ACHN (cell line): Measurements from ENCODE around the gene COL26A1.
"Not testable (repeated sequence)": the region's sequence is repeated elsewhere in the genome, so short reads cannot be mapped to it uniquely, and the experiment has no call there.

Source experiments
- DNase-seq: peaks from one replicate; pipeline ENCODE4 v3.0.0-alpha.2; 2015
- in situ Hi-C: cut with HindIII; loops from 2 replicates; pipeline ENCODE4 v1.10.0; 2017; ENCODE audit warnings: low sequenced_read_pairs, low pct_ligation_motif_present, low pct_unique_long_range_greater_than_20kb

Gene COL26A1

DNA sequence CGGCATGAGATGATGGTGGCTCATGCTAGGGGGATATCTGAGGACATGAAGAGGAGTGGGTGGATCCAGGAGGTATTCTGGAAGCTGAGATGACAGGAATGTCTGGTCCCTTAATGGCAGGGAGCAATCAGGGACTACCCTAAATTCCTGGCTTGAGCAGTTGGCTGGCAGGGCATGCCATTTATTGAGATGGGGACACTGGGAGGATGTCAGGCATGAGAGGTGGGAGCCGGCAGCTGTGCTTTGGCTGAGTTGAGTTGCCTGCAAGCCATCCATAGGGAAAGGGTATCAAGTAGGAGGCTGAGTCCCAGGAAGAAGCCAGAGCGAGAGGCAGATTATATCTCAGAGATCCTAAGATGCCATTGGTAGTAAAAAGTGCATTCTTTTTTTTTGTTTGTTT, 69.6 kb downstream of the COL26A1 start:
- in situ Hi-C loops: no loop called here
- DNase-seq: no peak

DNA sequence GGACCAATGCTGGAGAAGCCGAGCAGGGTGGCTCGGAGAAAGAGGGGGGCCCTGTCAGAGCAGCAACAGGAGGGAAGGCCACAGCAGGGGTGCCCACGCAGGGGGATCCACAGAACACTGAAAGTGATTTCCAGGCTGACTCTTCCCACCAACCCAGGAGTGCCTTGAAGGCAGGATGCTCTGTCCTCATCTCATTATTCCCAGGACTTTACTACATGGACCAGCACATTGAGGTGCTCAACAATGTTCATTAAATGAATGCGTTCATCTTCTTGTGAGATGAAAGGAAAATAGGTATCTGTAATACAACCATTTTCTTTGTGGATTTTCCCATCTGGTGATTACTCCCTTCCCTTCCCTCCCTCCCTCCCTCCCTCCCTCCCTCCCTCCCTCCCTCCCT, 71.0 kb downstream of the COL26A1 start:
- in situ Hi-C loops: no loop called here
- DNase-seq: no peak

DNA sequence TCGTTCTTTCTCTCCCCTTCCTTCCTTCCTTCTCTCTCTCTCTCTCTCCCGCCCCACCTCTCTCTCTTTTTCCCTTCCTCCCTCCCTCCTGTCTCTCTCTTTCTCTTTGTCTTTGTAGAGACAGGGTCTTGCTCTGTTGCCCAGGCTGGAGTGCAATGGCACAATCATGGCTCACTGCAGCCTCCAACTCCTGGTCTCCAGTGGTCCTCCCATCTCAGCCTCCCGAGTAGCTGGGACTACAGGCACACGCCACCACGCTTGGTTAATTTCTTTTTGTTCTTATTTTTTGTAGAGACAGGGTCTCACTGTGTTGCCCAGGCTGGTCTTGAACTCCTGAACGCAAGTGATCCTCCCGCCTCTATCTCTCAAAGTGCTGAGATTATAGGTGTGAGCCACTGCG, 71.5 kb downstream of the COL26A1 start:
- in situ Hi-C loops, DNase-seq: not testable (repeated sequence)

DNA sequence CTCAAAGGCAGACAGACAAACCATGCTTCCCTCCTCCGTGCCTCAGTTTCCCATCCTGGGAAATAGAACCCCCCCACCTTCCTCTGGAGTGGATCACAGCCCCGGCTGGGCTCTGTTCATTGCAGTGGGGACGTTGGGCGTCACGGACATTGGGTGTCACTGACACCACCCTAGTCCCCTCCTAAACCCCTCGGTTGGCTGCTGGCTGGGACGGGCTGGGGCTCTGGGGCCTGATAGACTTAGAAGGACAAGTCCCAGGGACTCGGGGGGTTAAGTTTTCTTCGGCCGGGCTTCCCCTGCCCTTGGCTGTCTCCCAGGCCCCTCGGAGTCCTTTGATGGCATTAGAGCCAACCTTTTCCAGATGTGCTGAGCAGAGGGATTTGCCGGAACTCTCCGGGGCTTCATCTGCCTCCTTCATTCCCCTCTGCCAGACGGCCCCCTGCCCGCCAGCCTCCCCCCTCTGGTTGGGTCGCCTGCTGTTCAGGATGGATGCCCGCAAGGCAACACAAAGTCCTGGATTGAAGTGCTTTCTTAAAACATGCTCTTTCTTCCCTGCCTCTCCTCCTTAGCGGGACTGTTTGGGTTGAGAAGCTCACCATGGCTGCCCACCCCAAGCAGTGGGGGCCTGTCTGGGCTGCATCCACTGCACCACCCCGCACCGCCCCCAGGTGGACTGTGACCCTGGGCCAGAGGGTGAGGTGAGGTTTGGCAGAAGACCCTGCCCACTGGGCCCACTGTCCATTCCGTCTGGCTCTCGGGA, 73.0 kb downstream of the COL26A1 start:
- no peak for DNase-seq
- in situ Hi-C loops: no loop called here

DNA sequence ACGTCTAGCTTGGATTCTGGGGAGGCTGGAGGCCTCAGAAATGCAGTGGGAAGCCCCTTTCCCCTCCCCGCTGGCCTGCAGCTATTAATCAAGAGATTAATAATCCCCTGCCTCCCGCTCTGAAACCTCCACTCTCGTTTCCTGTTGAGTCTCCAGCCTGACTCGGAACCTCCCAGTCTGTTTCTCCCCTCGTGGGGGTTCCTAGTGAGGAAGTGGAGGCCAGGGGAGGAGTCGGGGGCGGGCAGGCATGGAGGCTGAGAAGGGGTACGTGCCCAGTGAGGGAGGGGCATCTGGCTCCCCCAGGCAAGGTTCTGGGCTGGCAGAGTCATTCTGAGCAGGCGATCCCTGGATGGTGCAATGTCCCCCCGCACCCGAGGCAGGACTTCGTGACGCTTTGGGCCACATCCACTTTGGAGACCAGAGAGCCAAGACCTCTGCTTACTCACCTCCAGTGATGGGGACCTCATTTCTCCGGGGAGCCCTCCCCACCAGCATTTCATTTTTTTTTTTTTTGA, 73.6 kb downstream of the COL26A1 start:
- no peak for DNase-seq

DNA sequence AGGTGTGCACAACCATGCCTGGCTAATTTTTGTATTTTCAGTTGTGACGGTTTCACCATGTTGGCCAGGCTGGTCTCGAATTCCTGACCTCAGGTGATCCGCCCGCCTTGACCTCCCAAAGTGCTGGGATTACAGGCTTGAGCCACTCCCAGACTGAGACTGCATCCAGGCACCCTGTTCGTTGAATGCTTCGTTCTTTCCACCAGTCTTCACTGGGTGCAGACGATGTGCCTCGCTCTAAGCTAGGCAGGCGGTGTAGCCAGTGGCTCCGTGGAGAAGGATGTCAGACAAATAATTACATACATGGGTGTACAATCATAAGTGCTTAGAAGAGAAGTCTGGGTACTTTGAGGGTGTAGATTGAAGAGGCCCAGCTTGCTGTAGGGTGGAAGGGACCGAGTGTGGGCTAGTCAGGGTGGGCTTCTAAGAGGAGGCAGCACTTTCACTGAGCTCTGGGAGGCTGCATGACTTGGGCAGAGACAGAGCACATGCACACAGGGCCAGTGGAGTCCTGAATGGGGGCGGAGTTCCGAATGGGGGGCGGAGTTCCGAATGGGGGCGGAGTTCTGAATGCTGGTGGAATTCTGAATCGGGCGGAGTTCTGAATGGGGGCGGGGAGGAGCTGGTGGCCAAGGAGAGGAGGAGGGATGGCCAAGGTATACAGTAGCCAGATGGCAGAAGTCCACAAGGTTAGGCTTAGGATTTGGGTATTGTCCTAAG, 74.3 kb downstream of the COL26A1 start:
- no peak for DNase-seq
- in situ Hi-C loops: no loop called here

More for the DNA sequence above, 73.6 kb downstream of the COL26A1 start:
- in situ Hi-C loops: no loop called here

DNA sequence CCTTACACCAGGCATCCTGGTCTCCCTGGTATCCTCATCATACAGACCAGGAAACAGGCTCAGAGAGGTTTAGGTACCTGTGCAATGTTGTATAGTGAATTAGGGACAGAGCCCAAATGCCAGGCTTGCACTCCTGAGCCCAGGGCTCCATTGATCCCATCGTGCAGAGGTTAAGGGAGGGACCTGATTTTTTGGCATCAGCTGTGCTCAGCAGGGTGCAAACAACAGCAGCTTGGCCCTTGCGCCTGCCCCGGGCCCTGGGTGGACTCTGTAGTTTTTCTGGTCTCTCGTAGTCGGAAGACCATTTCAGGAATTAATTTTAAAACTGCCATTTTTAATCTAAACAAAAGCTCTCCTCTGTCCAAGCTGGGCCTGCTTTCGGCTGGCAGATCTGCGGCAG, 79.2 kb downstream of the COL26A1 start:
- no peak for DNase-seq
- in situ Hi-C loops: no loop called here

DNA sequence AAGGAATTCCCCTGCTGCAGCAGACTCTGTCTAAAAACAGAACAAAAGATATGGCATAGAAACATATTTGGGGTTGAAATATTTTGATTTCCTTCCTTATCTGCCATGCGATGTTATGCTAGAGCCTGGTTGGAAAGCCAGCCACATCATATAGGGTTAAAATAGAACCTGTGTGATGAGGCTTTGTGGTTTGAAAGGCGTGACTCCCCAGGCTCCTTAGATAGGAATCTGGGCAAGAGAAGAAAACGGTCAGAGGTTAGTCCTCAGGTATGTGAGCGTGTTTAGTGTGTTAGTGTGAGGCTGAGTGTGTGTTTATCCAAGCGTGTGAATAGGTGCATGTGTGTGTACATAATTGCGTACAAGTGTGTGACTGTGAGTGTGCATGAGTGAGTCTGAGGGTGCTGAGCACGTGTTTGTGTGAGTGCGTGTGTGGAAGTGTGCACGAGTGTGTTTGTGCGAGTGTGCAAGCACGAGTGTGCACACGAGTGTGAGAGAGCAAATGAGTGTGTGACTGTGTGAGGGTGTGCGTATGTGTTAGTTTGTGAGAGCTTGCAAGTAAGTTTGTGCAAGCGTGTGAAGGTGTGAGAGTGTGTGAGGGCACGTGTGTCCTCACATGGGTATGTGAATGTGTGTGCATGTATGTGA, 79.9 kb downstream of the COL26A1 start:
- in situ Hi-C loops: no loop called here
- DNase-seq: peak; percentile 38

DNA sequence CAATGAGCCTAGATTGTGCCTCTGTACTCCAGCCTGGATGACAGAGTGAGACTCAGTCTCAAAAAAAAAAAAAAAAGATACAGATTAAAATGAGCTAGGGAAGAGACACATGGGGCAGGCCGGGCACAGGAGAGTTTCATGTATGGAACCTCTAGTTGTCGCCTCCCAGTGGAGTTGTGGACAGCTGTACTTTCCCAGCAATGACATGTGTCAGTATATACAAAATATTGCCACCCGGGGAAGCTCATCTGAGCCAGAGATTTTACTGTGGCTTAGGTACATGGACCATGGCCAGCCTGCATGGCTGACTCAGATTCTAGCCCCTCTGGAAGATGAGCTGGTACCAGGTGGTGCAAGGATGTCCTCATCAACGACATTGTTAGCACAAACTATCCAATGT, 87.4 kb downstream of the COL26A1 start:
- in situ Hi-C loops: no loop called here
- no peak for DNase-seq

DNA sequence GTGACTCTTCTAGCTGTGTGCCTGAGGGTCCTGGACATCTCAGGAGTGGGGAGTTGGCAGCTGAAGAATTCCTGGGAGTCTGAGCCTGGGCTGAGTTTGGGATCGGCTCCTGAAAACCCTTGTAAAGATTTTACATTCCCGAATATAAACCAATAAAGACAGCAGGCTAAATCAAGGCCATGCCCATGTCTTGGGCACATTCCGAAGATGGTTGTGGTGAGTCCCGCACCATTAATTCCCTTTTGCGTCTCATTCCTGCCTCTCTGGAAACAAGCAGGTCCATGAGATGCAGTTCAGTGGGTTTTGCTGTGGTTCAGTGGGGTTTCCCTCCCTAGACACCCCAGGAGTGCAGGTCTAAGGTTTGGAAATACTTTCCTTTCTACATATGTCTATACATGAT, 90.9 kb downstream of the COL26A1 start:
- peak; percentile 98 for DNase-seq
- in situ Hi-C loops: no loop called here

DNA sequence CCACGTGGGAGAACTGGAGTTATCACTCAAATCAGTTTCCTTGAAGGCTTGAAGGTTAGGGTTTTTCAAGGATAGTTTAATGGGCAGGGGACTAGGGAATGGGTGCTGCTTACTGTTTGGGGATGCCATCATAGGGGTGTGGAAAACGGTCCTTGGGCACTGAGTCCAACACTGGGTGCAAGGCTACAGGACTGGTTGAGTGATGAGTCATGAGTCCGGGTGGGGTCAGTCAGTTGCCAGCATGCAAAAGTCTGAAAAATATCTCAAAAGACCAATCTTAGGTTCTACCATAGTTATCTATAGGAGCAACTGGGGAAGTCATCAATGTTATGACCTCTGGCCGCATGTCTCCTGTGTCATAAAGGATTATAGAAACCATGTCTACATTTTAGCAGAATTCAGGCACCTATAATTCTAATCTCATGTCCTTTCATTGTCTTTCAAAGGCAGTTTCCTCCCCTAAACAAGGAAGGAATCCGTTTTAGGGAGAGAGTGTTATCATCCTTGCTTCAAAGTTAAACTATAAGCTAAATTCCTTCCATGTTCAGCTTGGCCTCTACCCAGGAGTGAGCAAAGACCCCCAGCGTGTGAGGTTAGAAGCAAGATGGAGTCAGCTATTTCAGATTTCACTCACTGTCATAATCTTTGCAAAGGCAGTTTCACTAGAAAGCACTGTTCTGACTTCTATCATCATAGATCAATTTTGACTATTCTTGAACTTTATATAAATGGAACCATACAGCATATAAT, 94.5 kb downstream of the COL26A1 start:
- DNase-seq: peak; percentile 28
- in situ Hi-C loops: no loop called here

DNA sequence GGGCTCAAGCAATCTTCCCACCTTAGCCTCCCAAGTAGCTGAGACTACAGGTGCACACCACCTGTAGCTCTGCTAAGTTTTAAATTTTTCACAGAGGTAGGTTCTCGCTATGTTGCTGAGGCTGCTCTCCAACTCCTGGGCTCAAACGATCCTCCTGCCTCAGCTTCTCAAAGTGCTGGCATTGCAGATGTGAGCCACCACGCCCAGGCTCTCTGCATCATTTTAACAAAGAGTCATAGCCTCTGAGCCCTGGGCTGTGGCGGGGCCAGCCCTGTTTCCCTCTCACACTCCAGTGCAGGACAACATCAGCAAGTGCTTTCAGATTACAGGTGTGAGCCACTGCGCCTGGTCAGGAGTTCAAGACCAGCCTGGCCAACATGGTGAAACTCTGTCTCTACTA, 102.5 kb downstream of the COL26A1 start:
- in situ Hi-C loops: no loop called here
- no peak for DNase-seq

DNA sequence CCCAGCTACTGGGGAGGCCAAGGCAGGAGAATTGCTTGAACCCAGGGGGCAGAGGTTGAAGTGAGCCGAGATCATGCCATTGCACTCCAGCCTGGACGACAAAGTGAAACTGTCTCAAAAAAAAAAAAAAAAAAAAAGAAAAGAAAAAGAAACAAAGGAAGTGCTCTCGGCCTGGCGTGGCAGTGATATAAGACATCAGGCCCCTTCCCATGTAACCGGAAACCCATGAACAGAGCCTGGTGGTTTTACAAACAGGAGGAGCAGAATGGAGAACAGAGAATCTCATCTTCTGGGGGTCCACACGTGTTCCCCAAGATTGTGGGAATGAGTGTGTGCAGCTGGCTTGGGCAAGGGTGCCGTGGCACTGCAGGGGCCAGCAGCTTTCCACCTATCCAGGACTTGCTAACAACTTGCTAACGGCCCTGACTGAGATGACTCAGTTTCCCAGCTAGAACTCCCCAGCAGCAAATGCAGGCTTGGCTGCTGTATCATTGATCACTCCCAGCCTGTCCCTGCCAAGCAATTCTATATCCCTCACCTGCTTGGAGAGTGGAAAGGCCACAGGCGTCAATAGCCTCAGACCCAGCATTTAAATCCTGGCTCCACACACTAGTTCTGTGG, 103.0 kb downstream of the COL26A1 start:
- no peak for DNase-seq
- in situ Hi-C loops: no loop called here

DNA sequence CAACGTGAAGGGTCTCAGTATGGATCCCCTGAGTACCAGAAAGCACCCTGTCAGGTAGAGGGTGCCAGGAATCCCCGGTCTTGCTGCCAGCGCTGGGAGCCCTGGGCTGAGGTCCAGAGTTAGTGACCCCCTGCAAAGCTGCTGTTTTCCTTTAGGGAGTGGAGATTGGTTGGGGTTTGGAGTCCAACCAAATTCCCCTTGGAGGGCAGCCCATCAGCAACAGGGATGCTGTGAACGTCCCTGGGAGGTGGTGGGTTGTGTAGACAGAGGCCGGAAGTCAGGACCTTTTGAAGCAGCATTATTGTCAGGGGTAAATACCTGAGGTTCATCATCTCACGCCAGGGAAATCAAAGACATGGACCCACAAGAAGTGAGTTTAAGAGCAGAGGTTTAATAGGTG, 104.2 kb downstream of the COL26A1 start:
- in situ Hi-C loops: no loop called here
- peak; percentile 33 for DNase-seq

DNA sequence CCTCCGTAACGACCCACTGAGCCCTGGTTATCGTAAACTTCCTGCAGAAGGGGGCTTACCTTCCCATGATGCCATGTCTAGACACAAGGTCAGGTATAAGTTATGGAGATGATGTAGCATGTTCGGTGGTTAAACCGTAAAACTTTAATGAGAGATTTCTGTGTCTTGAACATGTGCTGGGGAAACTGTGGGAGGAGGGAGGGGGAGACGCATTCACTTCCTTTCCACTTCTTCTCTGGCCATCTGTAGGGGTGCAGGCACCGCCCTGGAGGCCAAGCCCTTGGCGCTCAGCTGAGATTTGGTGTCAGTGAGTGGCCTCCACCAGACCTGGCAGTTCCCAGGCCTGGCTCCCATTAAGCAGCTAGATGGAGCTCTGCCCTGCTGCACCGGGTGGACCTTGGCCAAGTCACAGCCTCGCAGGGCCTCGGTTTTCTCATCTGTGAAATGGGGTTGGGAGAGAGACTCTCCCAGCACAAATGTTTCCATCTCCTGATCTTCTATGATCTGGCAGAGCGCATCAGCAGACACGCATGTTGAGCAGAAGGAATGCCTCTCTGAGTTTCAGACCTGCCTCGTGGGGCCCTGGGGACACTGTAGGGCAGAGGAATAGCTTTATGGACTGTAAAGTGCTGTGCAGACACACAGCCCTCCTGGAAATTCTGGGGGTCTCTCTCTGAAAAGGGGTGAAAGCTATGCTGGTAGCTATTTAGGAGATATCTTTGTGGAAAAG, 106.0 kb downstream of the COL26A1 start:
- DNase-seq: peak; percentile 40
- in situ Hi-C loops: no loop called here

DNA sequence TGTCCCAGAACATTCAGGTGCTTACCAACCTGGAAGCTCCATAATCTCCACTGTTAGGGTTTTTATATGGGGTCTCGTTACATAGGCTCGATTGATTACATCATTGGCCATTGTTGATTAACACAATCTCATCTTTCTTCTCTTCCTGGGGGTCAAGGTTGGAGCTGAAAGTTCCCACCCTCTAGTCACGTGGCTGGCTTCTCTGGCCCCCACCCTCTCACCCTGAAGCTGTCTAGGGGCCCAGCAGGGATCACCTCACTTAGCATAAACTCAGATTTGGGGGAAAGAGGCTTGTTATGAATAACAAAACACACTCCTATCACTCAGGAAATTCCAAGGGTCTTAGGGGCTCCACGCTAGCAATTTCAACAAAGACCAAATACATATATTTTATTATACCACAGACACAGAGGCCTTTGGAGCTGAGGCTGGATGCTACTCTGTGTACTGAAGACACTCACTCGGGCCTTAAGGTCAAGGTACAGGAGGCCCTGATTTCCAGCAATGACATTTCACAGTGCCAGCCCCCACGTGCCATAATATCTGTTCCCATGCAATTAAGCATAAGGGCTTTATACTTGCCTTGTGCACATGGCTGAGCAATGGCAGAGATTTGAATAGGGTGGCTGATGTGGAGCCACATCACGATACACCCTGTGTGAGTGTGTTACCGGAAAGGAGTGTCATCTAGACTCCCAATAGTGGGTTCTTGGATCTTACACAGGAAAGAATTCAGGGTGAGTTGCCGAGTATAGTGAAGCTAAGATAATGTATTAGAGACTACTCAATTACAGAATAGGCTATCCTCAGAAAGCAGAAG, 108.2 kb downstream of the COL26A1 start:
- DNase-seq: no peak
- in situ Hi-C loops: no loop called here

DNA sequence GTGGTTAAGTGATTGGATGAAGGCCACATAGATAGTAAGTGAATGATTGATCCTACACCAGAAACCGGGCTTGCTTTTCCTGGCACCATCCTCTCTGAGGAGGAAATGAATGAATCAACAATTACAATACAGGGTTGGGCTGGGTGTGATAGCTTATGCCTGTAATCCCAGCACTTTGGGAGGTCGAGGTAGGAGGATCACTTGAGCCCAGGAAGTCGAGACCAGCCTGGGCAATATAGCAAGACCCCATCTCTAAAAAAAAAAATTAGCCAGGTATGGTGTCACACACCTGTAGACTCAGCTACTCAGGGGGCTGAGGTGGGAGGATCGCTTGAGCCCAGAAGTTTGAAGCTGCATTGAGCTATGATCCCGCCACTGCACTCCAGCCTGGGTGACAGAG, 111.5 kb downstream of the COL26A1 start:
- in situ Hi-C loops: no loop called here
- DNase-seq: no peak
